Mammary epithelial cell (primary cell): ENCODE results near the gene TULP3.

ENCODE experiments used
- CTCF ChIP-seq, 2 donors: IDR thresholded peaks in 1 of 2; conservative IDR thresholded peaks in 1 of 2; 2 replicates each; pipeline ENCODE4 v1.5.1; 2011 to 2012; ENCODE audit warnings: inconsistent platforms in 2 of 2, low read length in 2 of 2, mild to moderate bottlenecking in 2 of 2, control low read depth in 1 of 2, low read depth in 1 of 2; ENCODE audit not compliant: insufficient read depth in 1 of 2; ENCODE audit errors: extremely low read depth in 1 of 2
- EZH2 ChIP-seq: IDR thresholded peaks from 2 replicates; pipeline ENCODE4 v1.6.1; 2012; ENCODE audit warnings: low read length, inconsistent platforms, borderline replicate concordance

GRCh38 chr12:2963154-2963759 lies 72.6 kb downstream of the TULP3 start:
- TF ChIP-seq CTCF (conservative IDR thresholded peaks at IDR 0.05 in 1 of 2, IDR thresholded peaks at IDR 0.05 in 1 of 2; ENCODE audit: extremely low read depth in 1 of 2, insufficient read depth in 1 of 2, low read depth in 1 of 2, low read length in 2 of 2) (no peak), EZH2 (no peak)
